GM12873 (cell line): ENCODE data around the gene THBS2.

Experiments used
- CTCF ChIP-seq: IDR thresholded peaks from 2 replicates; pipeline ENCODE4 v1.5.1; 2012; ENCODE audit warnings: low read depth, mild to moderate bottlenecking, moderate library complexity, low read length, control low read depth; ENCODE audit not compliant: insufficient read depth; ENCODE audit errors: missing control alignments

The THBS2 gene

GRCh38 chr6:169271158-169271876 is 17.7 kb upstream of the THBS2 start:
- TF ChIP-seq CTCF: no peak

DNA sequence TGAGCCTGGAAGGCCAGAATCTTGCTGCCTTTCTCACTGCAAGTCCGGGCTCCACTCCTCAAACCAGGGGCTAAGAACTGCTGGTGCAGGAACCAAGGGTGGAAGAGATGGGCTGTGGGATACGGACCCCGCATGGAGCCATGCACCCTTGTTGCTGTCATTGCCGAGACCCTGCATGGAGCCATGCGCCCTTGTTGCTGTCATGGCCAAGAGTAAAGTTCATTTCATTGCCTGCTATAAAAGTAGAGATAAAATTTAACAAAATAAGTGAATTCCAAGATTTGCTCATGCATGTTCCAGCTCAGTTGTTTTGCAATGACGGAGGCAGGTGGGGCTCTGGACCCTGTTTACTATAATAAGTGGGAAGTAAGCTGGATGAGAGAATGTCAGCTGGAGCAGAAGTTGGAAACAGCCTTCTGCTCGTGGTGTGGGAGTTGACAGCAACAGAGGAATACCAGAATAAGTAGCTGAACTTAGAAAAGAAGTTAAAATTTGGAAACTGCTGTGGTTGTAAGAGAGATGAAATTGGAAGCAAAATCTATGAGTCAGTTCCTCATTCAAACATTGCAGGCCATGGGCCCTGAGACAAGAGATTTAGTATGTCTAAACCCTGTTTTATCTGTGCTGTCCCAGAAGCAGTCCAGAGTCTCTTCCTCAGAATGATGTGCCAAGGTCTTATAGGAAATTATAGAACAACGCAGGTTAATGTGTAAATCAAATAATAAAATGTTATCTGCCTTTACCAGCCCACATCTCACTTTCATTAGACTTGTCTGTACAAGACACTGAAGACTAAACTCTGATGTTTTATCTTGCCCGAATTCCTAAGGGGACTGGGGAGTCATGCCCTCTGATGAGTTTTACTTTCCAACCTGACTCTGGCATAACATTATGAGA is 15.8 kb upstream of the THBS2 start:
- TF ChIP-seq CTCF: no peak

- TF ChIP-seq CTCF: no peak
These were observed 14.6 kb upstream of the THBS2 start for GRCh38 chr6:169268276-169268675.

- no peak for TF ChIP-seq CTCF
These were observed 13.3 kb upstream of the THBS2 start for GRCh38 chr6:169266746-169267591.

DNA sequence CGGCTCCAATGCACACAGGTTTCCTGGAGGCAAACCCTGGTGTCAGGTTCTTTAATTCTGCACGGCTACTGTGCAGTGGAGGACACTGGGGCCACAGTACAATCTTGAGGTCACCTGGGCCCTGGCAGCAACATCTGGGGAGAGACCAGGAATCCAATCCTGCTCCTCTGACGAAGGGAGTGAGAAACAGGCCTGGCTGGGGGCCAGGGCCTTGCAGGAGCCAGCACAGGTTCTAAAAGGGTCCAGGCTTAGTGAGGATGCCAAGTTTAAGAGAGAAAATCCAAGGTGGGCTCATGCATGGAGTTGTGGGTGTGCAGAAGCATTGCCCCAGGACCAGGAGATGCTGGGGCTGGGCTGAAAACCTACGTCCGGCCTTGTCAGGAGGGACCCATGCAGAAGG is 12.6 kb upstream of the THBS2 start:
- no peak for TF ChIP-seq CTCF

DNA sequence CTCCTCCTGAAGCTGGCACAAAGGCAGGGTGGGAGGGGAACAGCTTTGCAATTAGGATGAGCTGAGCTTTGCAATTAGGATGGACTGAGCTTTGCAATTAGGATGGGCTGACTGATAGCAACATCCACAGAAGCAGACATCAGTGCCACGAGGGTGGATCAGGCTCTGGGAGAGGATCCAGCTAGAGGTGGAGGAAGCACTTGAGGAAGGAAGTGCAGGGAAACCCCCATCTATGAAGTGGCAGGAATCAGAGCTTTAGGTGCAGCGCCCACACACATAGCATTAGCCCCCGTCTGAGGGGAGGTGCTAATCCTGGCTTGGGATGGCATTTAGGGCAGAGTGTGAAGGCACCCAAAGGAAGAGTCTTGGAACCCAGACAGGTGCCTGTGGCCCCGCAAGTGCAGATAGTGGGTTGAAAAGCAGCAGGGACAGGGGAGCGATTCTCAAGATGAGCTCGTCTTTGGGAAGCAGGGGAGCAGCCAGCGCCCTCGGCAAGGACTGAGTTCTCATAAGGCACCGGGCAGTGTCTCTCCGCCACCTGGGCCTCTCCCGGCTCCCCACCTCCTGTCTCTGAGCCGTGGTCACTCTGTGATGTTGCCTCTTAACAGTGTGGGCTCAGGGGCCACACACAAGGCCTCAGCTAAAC is 12.0 kb upstream of the THBS2 start:
- no peak for TF ChIP-seq CTCF
